HEK293 (cell line): Measurements from ENCODE around the gene SLCO4A1.

Experiments used
- ATF2 ChIP-seq: fragments of 450-650 bp; formaldehyde crosslinking; IDR thresholded peaks from 2 replicates; pipeline ENCODE4 v1.5.1; 2016; ENCODE audit warnings: missing biosample characterization, missing genetic modification characterization, low read depth
- PATZ1 ChIP-seq: fragments of 450-650 bp; formaldehyde crosslinking; IDR thresholded peaks from 2 replicates; pipeline ENCODE4 v1.5.1; 2016; ENCODE audit warnings: missing biosample characterization, missing genetic modification characterization
- PRDM2 ChIP-seq: fragments of 450-650 bp; formaldehyde crosslinking; IDR thresholded peaks from 2 replicates; pipeline ENCODE4 v1.5.1; 2016; ENCODE audit warnings: missing biosample characterization, missing genetic modification characterization, borderline replicate concordance
- TSHZ1 ChIP-seq: fragments of 450-650 bp; formaldehyde crosslinking; IDR thresholded peaks from 2 replicates; pipeline ENCODE4 v1.5.1; 2016; ENCODE audit warnings: missing biosample characterization, missing genetic modification characterization, borderline replicate concordance

- TF ChIP-seq TSHZ1 (tag by site-specific recombination) (no peak), ATF2 (tag by site-specific recombination) (no peak), PATZ1 (tag by site-specific recombination) (no peak), PRDM2 (tag by site-specific recombination) (no peak)
Measured at GRCh38 chr20:62692176-62692575, 49.9 kb downstream of the SLCO4A1 start.
